GM10248 (cell line): Measurements from ENCODE around the gene OR4C45.

Experiments
- CTCF ChIA-PET: fragments of 300-600 bp; sonication (Branson Sonifier 250); formaldehyde crosslinking; extraction: SDS; loops from one replicate; lab custom pipeline; 2021; ENCODE audit warnings: antibody characterized with exemption; lab: Yijun Ruan, JAX
- POLR2A ChIA-PET: fragments of 350-650 bp; sonication (Branson Sonifier 250); formaldehyde crosslinking; extraction: SDS; loops from one replicate; lab custom pipeline; 2020; ENCODE audit warnings: antibody characterized with exemption; lab: Yijun Ruan, JAX
- DNase-seq: peaks from one replicate; pipeline ENCODE4 v3.0.0; 2012; ENCODE audit errors: extremely low spot score
- CTCF ChIP-seq: IDR thresholded peaks from 2 replicates; pipeline ENCODE4 v1.5.1; 2012; ENCODE audit warnings: mild to moderate bottlenecking, low read depth; ENCODE audit errors: extremely low read depth, missing control alignments, control extremely low read depth

The OR4C45 gene

GRCh38 chr11:50071584-50072225 is 39.0 kb downstream of the OR4C45 start:
- TF ChIP-seq CTCF: no peak
- no peak for DNase-seq
- ChIA-PET POLR2A (no interaction called here), CTCF (interaction anchor here (0.7 kb wide), 1 partner anchor 69 kb away, joined by 3 read pairs; no protein-coding TSS in a partner anchor)

GRCh38 chr11:50072226-50073112 is 39.8 kb downstream of the OR4C45 start:
- CTCF ChIA-PET: no interaction called here
- DNase-seq: no peak
- no peak for TF ChIP-seq CTCF
- POLR2A ChIA-PET: no interaction called here

GRCh38 chr11:50073113-50074105 is 40.7 kb downstream of the OR4C45 start:
- POLR2A ChIA-PET: no interaction called here
- CTCF ChIA-PET: no interaction called here
- DNase-seq: no peak
- TF ChIP-seq CTCF: no peak

GRCh38 chr11:50074161-50074560 is 41.5 kb downstream of the OR4C45 start:
- CTCF ChIA-PET: no interaction called here
- no peak for TF ChIP-seq CTCF

GRCh38 chr11:50075856-50076255 is 43.2 kb downstream of the OR4C45 start:
- ChIA-PET POLR2A (no interaction called here), CTCF (no interaction called here)
- no peak for TF ChIP-seq CTCF
- DNase-seq: no peak

More at GRCh38 chr11:50074161-50074560, 41.5 kb downstream of the OR4C45 start:
- POLR2A ChIA-PET: no interaction called here
- DNase-seq: no peak

GRCh38 chr11:50077526-50077925 is 44.9 kb downstream of the OR4C45 start:
- POLR2A ChIA-PET: no interaction called here
- no peak for TF ChIP-seq CTCF
- no peak for DNase-seq
- CTCF ChIA-PET: no interaction called here
